Upper lobe of right lung (tissue), 1 donor: ENCODE measurements around the gene KCNAB2. TPM values are rescaled to one million over a fixed set of nuclear protein-coding genes. Genes with fewer than 3 reads are reported as not detected.
"Not testable (repeated sequence)": the region's sequence is repeated elsewhere in the genome, so short reads cannot be mapped to it uniquely, and the experiment has no call there.

Source experiments
- ATAC-seq: fragments of 200-7000 bp; cut with Tn5 transposase; one replicate; pipeline ENCODE4 v1.9.1; 2020; ENCODE audit warnings: mild to moderate bottlenecking, moderate library complexity
- DNase-seq: peaks from one replicate; pipeline ENCODE4 v3.0.0-alpha.2; 2020
- H3K27ac ChIP-seq: fragments of 200-600 bp; one replicate; pipeline ENCODE4 v1.8.0; 2022
- H3K27me3 ChIP-seq: fragments of 200-600 bp; one replicate; pipeline ENCODE4 v1.8.0; 2022; ENCODE audit warnings: mild to moderate bottlenecking
- H3K36me3 ChIP-seq: fragments of 200-600 bp; one replicate; pipeline ENCODE4 v1.8.0; 2022
- H3K4me1 ChIP-seq: fragments of 200-600 bp; one replicate; pipeline ENCODE4 v1.8.0; 2022
- H3K4me3 ChIP-seq: fragments of 200-600 bp; one replicate; pipeline ENCODE4 v1.8.0; 2022; ENCODE audit warnings: mild to moderate bottlenecking
- H3K9me3 ChIP-seq: fragments of 200-600 bp; one replicate; pipeline ENCODE4 v1.8.0; 2022
- CTCF ChIP-seq: fragments of 200-600 bp; IDR thresholded peaks from one replicate; pipeline ENCODE4 v1.8.0; 2022; ENCODE audit warnings: antibody characterized with exemption
- intact Hi-C: fragments of 100-400 bp; cut with DNase I; formaldehyde crosslinking; loops from one replicate; pipeline ENCODE4 v1.11.0; 2022
- total RNA-seq: library from RNA; stranded (reverse); fragmentation: NEBNext Ultra II Directional; extraction: Animal tissue kit (Norgen Biotek cat#: 25700); gene quantifications from one replicate; pipeline ENCODE4 v1.2.1, GENCODE V29; 2021
- donor health status: DM: no; HTN: yes; CAD: no; lungs with severe emphysema.

The KCNAB2 gene
- total RNA-seq, 1 donor from 2014 or later: 60.4 TPM

DNA sequence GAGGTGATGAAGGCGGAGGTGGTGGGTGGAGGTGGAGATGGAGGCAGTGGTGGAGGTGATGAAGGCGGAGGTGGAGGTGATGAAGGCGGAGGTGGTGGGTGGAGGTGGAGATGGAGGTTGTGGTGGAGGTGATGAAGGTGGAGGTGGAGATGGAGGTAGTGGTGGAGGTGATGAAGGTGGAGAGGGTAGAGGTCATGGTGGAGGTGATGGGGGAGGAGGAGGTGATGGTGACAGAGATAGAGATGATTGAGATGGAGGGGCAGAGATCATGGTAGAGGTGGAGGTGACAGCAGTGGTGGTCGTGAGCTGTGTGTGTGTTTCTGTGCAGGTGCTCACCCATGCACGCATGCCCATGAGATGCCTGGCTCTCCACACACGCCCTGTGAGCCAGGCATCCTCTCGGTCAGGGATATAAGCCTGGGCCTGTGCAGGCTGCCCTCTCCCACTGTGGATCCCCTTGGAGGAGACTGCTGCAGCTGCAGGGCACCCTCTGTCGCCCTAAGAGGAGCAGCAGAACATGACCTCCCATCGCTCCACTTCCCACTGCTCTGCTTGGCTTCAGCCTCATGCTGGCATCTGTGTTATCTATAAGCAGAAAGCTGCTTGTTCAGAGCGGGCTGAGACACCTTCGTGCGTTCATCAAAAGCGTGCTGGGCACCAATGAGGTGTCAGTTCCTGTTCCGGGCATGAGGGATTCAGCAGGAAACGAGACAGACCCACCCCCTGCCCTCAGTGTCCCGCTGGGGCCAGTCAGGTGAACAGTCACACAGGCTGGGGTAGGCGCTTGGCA lies 33.0 kb upstream of the KCNAB2 start:
- DNase-seq: no peak
- H3K27ac ChIP-seq: no peak overlapping the region
- no peak for ATAC-seq
- no peaks in the 10 kb centered on the region for H3K4me1 ChIP-seq
- TF ChIP-seq CTCF: no peak
- no peaks in the 10 kb centered on the region for H3K36me3 ChIP-seq
- intact Hi-C loops: no loop called here
- no peaks in the 10 kb centered on the region for H3K9me3 ChIP-seq
- H3K4me3 ChIP-seq: no peak overlapping the region
- no peaks in the 10 kb centered on the region for H3K27me3 ChIP-seq

- no peaks in the 10 kb centered on the region for H3K27me3 ChIP-seq
- TF ChIP-seq CTCF: no peak
- H3K36me3 ChIP-seq: no peaks in the 10 kb centered on the region
- ATAC-seq (no peak), DNase-seq (no peak)
- intact Hi-C loops: no loop called here
- no peaks in the 10 kb centered on the region for H3K9me3 ChIP-seq
- H3K27ac ChIP-seq: no peak overlapping the region
- no peak overlapping the region for H3K4me3 ChIP-seq
- H3K4me1 ChIP-seq: no peaks in the 10 kb centered on the region
Observed at GRCh38 chr1:6013491-6013890, 32.2 kb upstream of the KCNAB2 start.

DNA sequence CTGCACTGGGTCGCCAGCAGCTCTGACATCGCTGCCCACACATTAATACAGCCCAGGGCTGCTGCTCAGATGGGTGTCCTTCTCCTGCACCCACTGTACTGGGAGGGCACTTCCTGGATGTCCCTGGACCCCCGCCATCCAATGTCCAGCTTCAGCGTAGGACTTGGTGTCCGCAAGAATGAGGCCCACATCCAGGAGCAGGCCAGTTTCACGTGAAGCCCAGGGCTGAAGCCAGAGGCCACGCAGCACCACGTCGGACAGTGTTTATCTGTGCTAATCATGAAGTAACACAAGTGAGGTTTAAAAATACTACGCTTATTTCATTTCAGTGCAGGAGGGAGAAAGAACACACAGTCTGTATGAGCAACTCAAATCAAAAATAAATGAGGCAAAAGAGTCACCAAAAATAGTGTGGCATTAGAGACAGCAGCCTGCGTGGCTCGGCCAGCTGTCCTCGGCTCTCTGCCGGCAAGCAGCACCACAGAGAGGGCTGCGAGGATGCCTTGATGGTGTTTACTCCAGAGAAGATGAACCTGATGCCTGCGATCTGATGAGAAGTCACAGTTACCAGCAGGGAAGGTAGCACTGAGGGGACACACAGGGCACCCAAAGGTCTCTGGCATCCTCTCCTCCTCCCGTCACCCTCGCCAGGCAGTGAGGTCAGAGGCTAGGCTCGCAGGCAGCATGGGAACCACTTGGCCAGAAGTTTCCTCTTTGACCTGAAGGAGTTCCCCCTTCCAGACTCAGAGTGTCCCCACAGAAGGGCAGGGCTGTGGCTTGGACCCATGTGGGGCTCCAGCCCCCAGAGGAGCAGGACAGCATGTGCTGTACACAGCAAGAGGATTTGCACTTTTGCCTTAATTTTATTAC lies 31.3 kb upstream of the KCNAB2 start:
- Histone ChIP-seq H3K4me1 (no peaks in the 10 kb centered on the region), H3K9me3 (no peaks in the 10 kb centered on the region), H3K27ac (no peak overlapping the region), H3K4me3 (no peak overlapping the region), H3K27me3 (no peaks in the 10 kb centered on the region), H3K36me3 (no peaks in the 10 kb centered on the region)
- ATAC-seq (peak; percentile 94), DNase-seq (peak; percentile 78)
- intact Hi-C loops: no loop called here
- TF ChIP-seq CTCF: no peak

DNA sequence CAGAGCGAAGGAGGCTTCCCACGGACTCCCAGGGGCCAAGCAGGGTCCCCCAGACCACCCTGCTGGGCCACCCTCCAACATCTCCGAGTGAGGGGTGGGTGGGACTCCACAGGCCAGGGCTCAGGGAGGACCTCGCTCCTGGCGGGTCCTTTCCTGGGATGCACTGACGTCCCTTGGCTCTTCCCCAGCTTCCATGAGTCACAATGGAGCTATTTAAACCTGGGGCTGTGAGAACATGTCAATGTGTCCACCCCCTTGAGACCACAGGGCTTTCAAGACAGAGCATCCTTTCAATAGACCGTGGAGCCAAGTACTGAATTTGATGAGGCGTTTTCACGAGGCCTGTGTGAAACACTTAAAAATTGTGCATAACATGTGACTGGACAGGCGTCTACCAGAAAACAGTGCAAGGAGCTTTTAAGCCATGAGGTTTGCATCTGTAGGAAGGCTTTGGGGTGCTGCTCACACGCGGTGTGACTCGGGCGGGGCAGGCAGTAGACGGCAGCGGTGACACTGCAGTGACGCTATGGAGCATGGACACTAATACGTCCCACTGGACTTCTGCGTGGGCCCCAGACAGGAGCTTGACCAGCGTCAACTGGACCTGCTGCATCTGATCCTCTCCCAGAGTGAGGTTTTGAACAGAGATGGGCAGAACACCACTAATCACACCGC lies 29.4 kb upstream of the KCNAB2 start:
- H3K4me1 ChIP-seq: no peaks in the 10 kb centered on the region
- intact Hi-C loops: no loop called here
- no peaks in the 10 kb centered on the region for H3K9me3 ChIP-seq
- no peaks in the 10 kb centered on the region for H3K27me3 ChIP-seq
- TF ChIP-seq CTCF: no peak
- ATAC-seq (no peak), DNase-seq (no peak)
- no peak overlapping the region for H3K4me3 ChIP-seq
- no peaks in the 10 kb centered on the region for H3K36me3 ChIP-seq
- no peak overlapping the region for H3K27ac ChIP-seq

DNA sequence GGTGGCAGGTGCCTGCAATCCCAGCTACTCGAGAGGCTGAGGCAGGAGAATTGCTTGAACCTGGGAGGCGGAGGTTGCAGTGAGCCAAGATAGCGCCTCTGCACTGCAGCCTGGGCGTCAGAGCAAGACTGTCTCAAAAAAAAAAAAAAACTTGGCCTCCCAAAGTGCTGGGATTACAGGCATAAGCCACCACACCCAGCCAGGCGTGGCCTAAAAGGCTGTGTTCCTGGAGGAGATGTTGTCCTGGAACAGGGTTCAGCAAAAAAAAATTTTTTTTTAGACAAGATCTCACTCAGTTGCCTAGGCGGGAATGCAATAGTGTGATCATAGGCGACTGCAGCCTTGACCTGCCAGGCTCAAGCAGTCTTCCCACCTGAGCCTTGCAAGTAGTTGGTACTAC lies 28.0 kb upstream of the KCNAB2 start:
- H3K27ac ChIP-seq, H3K4me1 ChIP-seq: not testable (repeated sequence)

More for the DNA sequence above, 28.0 kb upstream of the KCNAB2 start:
- H3K27me3 ChIP-seq, DNase-seq, H3K4me3 ChIP-seq, H3K9me3 ChIP-seq, H3K36me3 ChIP-seq, ATAC-seq, intact Hi-C loops: not testable (repeated sequence)
